Esophagus squamous epithelium (tissue), 5 donors: ENCODE data around the gene COQ6. TPM values are rescaled to one million over a fixed set of nuclear protein-coding genes. Genes with fewer than 3 reads are reported as not detected.

Source experiments
- DNase-seq: peaks from one replicate; lab custom pipeline; 2025; lab: John Stamatoyannopoulos, UW
- H3K27ac ChIP-seq, 4 donors: fragments of 200-600 bp; sonication (generic); one replicate each; pipeline ENCODE4 v1.5.1; 2016 to 2019; ENCODE audit warnings: mild to moderate bottlenecking in 1 of 4
- H3K27me3 ChIP-seq, 4 donors: fragments of 200-600 bp; sonication (generic); 1 replicate in 3 of 4; 2 replicates in 1 of 4; pipeline versions ENCODE4 v1.5.1 to v1.6.0; 2017 to 2021; ENCODE audit warnings: antibody characterized with exemption in 1 of 4
- H3K36me3 ChIP-seq, 3 donors: fragments of 200-600 bp; sonication (generic); one replicate each; pipeline ENCODE4 v1.5.1; 2016 to 2019
- H3K4me1 ChIP-seq, 3 donors: fragments of 200-600 bp; sonication (generic); one replicate each; pipeline ENCODE4 v1.5.1; 2017 to 2019
- H3K4me3 ChIP-seq, 4 donors: fragments of 200-600 bp; sonication (generic); 1 replicate in 3 of 4; 2 replicates in 1 of 4; pipeline ENCODE4 v1.5.1; 2016 to 2019; ENCODE audit warnings: mild to moderate bottlenecking in 2 of 4, moderate library complexity in 1 of 4
- H3K9me3 ChIP-seq, 3 donors: fragments of 200-600 bp; sonication (generic); one replicate each; pipeline ENCODE4 v1.5.1; 2016 to 2019
- POLR2A ChIP-seq, 4 donors: fragments of 450-650 bp; IDR thresholded peaks; one replicate each; pipeline ENCODE4 v1.6.1; 2017; ENCODE audit warnings: antibody characterized with exemption in 4 of 4, mild to moderate bottlenecking in 4 of 4, moderate library complexity in 3 of 4
- WGBS, 2 donors: methylation state at CpG; one replicate each; pipeline ENCODE4 v1.1.5; 2018; 5-methylcytosine and 5-hydroxymethylcytosine counted together
- intact Hi-C: fragments of 100-400 bp; cut with DNase I; formaldehyde crosslinking; loops from one replicate; pipeline ENCODE4 v1.15.0; 2022
- total RNA-seq, 4 donors: library from RNA; depleted of rRNA; stranded (reverse); fragments of >200 nt; gene quantifications; one replicate each; pipeline ENCODE4 v1.1.0, GENCODE V29; 2016
- TF ChIP-seq, protein P1 (sequence below), 6 experiments: fragments of 450-650 bp in 4 of 6; fragments of 200-600 bp in 2 of 6; sonication (generic) in 2 of 6; IDR thresholded peaks; one replicate each; pipeline ENCODE4 v1.5.1; 2016 to 2019; ENCODE audit warnings: antibody characterized with exemption in 6 of 6, mild to moderate bottlenecking in 4 of 6, moderate library complexity in 4 of 6
- donor health status: DM: yes; HTN: yes; CAD: no.

The COQ6 gene
- total RNA-seq, 4 donors from 2014 or later, result 18.6 to 27.3 (median 23.6) TPM

DNA sequence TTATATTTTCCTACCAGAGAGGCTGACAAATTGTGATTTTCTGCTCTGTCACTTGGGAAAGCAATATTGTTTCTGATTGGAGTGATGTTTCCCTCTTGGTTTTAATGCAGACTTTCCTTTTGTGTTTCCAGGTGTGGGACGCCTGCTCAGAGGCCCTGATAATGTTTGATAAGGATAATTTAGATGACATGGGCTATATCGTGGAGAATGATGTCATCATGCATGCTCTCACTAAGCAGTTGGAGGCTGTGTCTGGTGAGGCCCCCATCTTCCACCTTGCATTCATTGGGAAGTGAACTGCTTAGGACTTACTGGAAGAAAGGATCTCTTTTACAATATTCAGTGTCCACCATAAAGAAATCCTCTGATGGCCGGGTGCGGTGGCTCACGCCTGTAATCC is 5.6 kb downstream of the COQ6 start:
- no peaks in the 10 kb centered on the region for H3K27me3 ChIP-seq
- no peak for DNase-seq
- H3K36me3 ChIP-seq, result peaks cover 7 to 83% (median 29%) of the 10 kb centered on the region in 3 donors
- H3K4me3 ChIP-seq, result no peak overlapping the region
- no peak for TF ChIP-seq POLR2A (IDR thresholded peaks at IDR 0.05)
- TF ChIP-seq, protein P1, sequence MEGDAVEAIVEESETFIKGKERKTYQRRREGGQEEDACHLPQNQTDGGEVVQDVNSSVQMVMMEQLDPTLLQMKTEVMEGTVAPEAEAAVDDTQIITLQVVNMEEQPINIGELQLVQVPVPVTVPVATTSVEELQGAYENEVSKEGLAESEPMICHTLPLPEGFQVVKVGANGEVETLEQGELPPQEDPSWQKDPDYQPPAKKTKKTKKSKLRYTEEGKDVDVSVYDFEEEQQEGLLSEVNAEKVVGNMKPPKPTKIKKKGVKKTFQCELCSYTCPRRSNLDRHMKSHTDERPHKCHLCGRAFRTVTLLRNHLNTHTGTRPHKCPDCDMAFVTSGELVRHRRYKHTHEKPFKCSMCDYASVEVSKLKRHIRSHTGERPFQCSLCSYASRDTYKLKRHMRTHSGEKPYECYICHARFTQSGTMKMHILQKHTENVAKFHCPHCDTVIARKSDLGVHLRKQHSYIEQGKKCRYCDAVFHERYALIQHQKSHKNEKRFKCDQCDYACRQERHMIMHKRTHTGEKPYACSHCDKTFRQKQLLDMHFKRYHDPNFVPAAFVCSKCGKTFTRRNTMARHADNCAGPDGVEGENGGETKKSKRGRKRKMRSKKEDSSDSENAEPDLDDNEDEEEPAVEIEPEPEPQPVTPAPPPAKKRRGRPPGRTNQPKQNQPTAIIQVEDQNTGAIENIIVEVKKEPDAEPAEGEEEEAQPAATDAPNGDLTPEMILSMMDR (IDR thresholded peaks at IDR 0.05), result no peak
- peaks cover 0 to 11% (median 5%) of the 10 kb centered on the region in 3 donors for H3K4me1 ChIP-seq
- H3K27ac ChIP-seq, result no peak overlapping the region
- intact Hi-C loops, result no loop called here
- no peaks in the 10 kb centered on the region for H3K9me3 ChIP-seq
- 83 to 85% methylated on average over 3 to 5 of the region's 5 CpGs for WGBS, 2 donors

DNA sequence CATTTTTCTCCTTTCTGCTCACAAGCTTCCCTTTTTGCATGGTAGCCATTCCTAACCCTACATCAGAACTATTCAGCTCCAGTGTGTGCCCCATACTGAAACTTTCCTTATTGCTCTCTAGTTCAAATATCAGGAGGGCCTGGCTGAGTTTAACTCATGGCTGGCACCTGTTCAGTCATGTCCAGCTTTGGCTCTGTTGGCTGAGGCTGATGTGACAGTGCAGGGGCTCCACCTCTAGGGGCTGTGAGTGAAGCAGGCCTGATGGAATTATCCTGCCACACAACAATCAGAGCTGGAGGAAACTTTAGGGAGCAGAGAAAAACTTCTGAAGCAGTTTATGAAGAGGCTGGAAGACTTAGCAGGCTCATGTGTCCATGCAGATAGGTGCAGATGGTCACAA is 8.5 kb downstream of the COQ6 start:
- no peak for TF ChIP-seq POLR2A (IDR thresholded peaks at IDR 0.05)
- TF ChIP-seq, protein P1 (IDR thresholded peaks at IDR 0.05), result no peak
- H3K4me3 ChIP-seq, result no peak overlapping the region
- H3K27me3 ChIP-seq, result no peaks in the 10 kb centered on the region
- no peak for DNase-seq
- intact Hi-C loops, result no loop called here
- H3K4me1 ChIP-seq, result no peaks in the 10 kb centered on the region
- no peaks in the 10 kb centered on the region for H3K9me3 ChIP-seq
- peaks cover 7 to 100% (median 49%) of the 10 kb centered on the region in 3 donors for H3K36me3 ChIP-seq
- H3K27ac ChIP-seq, result no peak overlapping the region

DNA sequence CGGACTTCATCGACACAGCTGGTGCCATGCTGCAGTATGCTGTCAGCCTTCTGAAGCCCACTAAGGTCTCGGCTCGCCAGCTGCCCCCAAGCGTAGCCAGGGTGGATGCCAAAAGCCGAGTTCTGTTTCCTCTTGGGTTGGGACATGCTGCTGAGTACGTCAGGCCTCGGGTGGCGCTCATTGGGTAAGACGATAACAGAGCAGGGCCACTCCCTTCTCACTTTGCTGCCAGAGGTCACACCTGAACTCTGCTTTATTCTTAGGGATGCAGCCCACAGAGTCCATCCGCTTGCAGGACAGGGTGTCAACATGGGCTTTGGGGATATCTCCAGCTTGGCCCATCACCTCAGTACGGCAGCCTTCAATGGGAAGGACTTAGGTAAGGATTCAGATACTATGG is 11.1 kb downstream of the COQ6 start:
- 89 to 98% methylated on average over 5 to 7 of the region's 12 CpGs for WGBS, 2 donors
- H3K4me1 ChIP-seq, result no peaks in the 10 kb centered on the region
- H3K27ac ChIP-seq, result no peak overlapping the region
- DNase-seq, result no peak
- H3K36me3 ChIP-seq, result peaks cover 7 to 99% (median 48%) of the 10 kb centered on the region in 3 donors
- TF ChIP-seq, protein P1 (IDR thresholded peaks at IDR 0.05), result no peak
- TF ChIP-seq POLR2A (IDR thresholded peaks at IDR 0.05), result no peak
- no peak overlapping the region for H3K4me3 ChIP-seq
- intact Hi-C loops, result no loop called here
- no peaks in the 10 kb centered on the region for H3K9me3 ChIP-seq
- no peaks in the 10 kb centered on the region for H3K27me3 ChIP-seq

DNA sequence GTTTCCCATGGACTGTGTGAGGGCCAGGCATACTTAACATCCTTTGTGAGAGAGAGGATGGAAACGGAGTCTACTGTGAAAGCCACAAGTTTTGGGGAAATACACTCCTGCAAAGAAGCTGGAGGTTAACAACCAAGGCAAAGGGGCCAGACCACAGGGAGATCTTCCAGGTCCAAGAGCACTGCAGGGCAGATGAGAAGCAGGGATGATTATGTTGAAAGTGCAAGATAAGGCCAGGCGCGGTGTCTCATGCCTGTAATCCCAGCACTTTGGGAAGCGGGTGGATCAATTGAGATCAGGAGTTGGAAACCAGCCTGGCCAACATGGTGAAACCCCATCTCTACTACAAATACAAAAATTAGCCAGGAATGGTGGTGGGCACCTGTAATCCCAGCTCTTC is 15.1 kb downstream of the COQ6 start:
- Histone ChIP-seq H3K27ac (no peak overlapping the region), H3K9me3 (no peaks in the 10 kb centered on the region), H3K36me3 (peaks cover 6 to 99% (median 33%) of the 10 kb centered on the region in 3 donors), H3K4me3 (no peak overlapping the region), H3K4me1 (no peaks in the 10 kb centered on the region), H3K27me3 (no peaks in the 10 kb centered on the region)
- TF ChIP-seq POLR2A (IDR thresholded peaks at IDR 0.05), result no peak
- TF ChIP-seq, protein P1 (IDR thresholded peaks at IDR 0.05), result no peak
- 86 to 95% methylated on average over 4 of the region's 4 CpGs for WGBS, 2 donors
- no peak for DNase-seq
- intact Hi-C loops, result no loop called here

DNA sequence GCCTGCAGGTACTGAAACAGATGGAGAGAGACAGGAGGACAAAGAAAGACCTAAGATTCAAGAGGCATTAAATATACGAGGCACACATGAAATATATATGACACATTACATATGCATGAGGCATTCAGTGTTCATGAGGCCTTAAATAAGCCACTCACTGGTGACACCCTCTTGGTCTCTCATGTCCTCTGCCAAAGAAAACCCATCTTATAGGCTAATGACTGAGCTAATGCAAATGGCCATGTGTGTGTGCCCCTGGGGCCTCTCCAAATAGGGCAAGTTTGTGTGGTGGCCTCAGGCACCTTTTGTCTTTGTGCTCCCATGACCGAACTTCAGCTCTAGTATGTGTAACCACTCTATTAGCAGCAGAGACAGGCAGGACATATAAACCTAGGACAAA is 18.8 kb downstream of the COQ6 start:
- no peak overlapping the region for H3K27ac ChIP-seq
- no peak overlapping the region for H3K4me3 ChIP-seq
- TF ChIP-seq POLR2A (IDR thresholded peaks at IDR 0.05), result no peak
- TF ChIP-seq, protein P1 (IDR thresholded peaks at IDR 0.05), result no peak
- H3K4me1 ChIP-seq, result no peaks in the 10 kb centered on the region
- WGBS, 2 donors, result 79 to 89% methylated on average over 2 of the region's 2 CpGs
- no peaks in the 10 kb centered on the region for H3K27me3 ChIP-seq
- no peaks in the 10 kb centered on the region for H3K9me3 ChIP-seq
- DNase-seq, result no peak
- intact Hi-C loops, result no loop called here
- H3K36me3 ChIP-seq, result peaks cover 6 to 99% (median 18%) of the 10 kb centered on the region in 3 donors
